ENCODE results near the gene ALDH16A1.

The ALDH16A1 gene

DNA sequence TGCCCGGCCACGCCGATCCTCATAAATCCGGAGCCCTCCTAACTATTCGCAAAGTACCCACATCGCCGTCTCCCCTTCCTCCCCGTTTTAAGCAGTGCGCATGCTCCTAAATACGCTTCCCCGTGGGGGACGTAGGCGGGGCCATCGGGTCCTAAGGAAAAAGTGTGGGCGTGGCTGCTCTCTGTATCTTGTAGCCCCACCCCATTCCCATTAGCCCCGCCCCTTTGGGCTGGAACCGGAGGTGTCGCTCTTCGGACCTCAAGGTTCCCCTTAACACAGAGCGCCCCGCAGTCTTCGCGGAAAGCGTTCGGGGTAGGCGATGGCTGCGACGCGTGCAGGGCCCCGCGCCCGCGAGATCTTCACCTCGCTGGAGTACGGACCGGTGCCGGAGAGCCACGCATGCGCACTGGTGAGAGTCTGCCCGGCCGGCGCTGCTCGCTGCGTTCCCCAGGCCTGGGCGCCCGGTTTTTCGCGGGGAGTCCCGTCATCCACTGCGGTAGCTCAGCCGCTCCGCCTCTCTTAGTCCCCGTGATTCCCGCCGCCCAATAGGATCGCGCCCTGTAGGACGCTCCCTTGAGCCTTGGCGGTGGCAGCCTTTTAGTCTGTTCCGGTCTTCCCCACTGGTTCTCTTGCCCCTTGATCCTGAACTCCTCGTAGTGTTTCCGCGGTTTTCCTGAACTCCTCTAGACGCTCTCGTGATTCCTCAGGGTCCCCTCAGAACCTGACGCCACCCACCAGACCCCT, at the start of gene ALDH16A1:
Gene ALDH16A1 (plus strand): TSS at position 213 of the 744 bp plus-strand sequence. CDS start 107 bp downstream, at position 320.
- peak; percentile 98 for DNase-seq

DNA sequence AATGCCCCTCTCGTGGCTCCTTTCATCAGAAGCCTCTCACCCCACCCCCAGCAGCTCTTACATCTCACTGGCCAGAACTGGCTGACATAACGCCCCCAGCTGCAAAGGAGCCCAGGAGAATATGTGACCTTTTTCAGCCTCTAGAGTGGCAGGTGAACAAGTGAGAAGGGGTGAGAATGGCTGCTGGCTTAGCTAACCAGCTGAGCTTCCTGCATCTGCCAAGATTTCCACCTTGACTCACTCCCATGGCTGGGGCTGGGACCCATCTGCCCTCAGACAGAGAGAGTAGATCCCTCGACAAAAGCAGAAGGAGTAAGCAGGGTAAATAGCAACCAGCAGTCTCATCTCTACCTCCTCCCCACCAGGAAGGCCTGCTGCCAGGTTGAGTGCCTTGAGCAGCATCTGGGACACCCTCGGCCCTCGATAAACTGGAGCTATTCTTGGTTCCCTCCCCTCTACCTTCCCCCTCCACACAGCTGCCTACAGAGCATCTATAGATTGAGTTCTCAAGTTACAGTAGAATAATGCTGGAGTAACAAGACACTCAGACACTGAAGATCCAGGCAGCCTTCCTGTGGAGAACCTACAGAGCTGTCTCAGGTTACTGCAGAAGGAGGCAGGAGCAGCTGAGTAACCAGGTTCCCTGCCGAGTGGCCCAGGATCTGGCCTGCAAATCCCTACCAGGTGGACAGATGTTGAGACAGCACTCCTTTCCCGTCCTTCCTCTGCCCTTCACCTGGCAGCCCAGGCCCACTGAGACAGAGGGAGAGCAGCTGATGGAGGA, 49.4 kb upstream of the ALDH16A1 start:
- no peak for DNase-seq

DNA sequence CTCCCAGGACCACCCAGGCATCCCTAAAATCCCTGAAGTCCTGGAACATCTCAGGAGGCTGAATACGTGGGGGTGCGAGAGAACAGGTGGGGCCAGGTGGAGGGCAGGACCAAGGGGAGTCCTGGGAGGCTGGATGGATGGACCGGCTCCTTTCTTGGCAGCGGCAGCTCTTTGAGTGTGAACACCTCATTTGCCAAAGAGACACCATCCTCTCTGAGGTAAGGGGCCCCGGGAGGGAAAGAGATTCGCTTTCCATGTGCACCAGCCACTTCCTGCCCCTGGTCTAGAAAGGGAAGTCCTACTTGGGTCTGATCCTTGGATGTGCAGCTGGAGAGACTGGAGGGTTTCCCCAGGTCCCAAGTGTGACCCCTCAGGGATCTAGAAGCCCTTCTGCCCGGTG, 45.9 kb upstream of the ALDH16A1 start:
- no peak for DNase-seq

DNA sequence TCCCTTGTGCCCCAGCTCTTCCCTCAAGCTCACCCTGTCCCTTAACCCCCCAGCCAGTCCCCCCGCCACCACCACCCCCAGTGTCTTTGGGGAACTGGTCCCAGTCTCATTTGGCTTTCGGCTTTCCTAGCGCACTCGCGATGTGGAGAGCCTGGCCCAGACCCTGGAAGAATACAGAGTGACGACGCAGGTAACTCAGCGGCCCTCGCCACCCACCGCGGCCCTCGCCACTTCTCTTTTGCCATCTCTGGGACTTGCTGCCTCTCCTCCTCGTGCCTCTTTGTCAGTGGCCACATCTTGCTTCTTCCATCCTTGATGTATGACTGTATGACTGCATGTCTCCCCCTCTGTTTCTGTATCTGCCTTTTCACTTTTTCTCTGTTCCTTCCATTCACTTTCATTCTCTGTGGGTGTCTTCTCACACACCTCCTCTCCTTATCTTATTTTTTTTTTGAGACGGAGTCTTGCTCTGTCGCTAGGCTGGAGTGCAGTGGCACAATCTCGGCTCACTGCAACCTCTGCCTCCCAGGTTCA, 45.5 kb upstream of the ALDH16A1 start:
- no peak for DNase-seq

DNA sequence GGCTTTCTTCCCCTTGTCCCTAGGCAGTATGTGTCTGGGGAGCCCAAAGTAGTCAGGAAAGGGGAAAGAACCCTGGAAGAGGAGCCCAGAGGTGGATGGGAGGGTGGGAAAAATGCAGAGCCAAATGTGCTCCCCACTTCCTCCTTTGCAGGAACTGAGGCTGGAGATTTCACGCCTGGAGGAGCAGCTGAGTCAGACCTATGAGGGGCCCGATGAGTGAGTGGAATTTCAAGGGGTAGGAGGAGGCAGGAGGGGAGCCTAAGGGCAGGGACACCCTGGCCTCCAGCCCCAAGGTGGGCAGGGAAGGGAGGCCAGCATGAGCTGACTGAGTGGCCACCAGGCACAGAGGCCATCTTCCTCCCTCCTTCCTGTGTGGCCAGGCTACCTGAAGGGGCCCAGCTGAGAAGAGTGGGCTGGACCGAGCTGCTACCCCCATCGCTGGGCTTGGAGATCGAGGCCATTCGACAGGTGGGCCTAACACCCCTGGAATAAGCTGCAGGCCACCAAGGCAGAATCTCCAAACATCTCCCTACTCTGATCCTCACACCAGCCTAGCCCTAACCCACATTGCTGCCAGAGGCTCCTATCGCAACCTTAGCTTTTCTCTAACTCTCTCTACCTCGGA, 44.1 kb upstream of the ALDH16A1 start:
- DNase-seq: no peak

DNA sequence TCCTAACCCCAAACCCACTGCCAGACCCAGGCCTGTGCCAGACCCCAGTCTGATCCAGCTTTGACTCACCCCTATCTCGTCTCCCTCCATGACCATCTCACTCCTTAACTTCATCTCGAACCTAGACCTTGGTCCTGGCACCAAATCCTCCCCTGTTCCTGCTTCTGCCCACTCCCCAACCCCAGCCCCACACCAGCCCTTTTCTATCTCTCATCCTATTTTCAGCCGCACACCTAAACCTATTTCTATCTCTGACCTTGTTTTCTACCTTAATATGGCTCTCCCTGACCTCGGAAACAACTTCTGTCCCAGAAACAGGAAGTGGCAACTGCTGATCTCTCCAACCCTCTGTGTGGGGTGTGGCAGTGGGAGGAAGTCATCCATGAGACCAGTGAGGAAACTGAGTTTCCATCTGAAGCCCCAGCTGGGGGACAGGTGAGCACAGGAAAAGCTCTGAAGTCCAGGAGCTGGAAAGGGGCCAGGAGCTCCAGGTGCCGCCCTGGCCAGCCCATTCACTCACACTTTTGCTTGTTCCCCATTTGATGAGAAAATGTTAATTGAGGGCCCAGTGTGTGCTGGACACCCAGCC, 43.5 kb upstream of the ALDH16A1 start:
- DNase-seq: no peak

DNA sequence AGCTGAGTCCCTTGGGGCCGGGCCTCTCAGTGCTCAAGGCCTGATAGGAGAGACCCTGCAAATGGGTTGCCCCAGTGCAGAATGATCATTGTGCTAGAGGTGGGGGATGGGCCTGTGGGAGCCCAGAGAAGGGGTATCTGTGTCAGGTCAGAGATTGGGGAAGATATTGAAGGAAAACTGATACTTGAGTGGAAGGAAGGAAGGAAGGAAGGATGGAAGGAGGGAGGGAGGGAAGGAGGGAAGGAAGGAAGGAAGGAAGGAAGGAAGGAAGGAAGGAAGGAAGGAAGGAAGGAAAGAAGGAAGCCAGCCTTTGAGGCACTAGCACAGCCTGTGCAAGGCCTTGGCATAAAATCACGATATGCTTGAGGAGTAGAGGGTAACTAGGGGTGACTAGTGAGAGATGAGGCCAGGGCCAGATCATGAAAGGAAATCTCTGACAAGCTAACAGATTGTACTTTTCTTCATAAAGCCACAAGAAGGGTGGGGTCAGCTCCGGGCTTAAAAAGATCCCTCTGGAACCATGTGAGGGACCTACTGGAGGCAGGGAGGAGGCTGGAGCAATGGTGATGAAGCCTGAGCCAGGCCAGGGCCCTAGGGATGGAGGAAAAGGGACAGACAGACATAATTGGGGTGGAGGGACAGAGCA, 41.2 kb upstream of the ALDH16A1 start:
- DNase-seq: no peak

DNA sequence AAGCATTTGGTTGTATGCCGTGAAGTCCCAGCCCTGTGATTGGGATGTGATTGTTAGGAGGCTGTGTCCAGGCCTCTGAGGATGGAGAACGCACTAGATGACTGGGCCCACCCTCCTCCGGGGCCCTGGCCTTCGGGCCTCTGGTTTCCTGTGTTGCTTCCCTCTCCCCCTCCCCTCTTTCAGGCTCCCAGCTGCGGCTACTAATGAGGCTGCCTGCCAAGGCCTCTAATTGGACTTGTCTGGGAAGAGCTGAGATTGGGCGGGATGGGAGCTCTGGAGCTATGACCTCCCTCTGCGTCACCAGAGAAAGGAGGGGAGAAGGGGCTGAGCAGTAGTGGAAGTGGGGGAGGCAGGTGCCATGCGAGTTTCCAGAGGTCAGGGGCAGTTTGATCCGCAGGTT, 39.7 kb upstream of the ALDH16A1 start:
- DNase-seq: no peak

DNA sequence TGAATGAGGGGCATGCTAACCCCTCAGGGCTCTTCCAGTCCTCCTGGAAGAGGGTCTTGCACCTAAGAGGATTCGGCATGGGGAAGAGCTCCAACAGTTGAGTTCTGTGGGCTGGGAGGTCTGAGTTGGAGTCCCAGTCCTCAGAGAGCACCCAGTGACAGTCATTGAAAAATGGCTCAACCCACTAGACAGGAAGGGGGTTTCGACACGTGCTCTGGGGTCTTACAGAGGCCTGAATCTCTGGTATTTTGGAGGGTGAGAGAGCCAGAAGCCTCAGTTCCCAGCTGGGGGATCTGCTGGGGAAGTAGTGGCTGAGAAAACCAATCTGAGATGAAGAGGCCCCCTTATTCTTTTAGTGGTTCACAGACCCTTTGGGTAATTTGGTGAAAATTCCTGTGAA, 38.8 kb upstream of the ALDH16A1 start:
- DNase-seq: no peak

DNA sequence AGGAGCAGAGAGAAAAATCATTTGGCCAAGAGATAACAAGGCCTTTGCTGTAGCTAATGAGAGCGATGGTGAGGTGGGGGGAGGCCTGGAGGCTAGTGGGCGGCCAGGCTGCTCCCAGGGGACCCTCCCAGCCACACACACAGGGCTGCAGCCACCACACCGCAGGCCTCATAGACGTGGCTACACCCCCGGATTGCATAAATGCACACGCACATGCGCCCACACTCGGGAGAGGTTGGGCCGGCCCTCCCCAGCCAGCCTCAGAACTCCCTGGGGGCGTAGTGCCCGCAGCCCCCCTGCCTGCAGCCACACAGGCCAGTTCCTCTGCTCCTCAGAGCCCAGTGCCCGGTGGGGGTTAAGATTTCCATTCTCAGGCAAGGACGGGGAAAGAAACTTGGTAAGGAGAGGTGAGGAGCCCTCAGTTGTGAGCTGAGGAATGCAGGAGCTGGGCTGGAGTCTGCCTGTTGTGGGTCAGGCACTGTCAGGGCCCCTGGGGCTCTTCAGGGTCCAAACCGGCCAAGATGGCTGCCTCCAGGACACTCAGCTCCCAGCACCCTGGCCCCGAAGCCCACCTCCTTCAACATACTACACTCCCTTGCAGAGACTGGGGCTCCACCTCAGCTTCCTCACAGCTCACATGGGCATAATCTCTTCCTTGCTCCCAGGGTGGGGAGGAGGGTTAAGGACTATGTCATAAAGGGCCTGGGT, 37.8 kb upstream of the ALDH16A1 start:
- DNase-seq: no peak

DNA sequence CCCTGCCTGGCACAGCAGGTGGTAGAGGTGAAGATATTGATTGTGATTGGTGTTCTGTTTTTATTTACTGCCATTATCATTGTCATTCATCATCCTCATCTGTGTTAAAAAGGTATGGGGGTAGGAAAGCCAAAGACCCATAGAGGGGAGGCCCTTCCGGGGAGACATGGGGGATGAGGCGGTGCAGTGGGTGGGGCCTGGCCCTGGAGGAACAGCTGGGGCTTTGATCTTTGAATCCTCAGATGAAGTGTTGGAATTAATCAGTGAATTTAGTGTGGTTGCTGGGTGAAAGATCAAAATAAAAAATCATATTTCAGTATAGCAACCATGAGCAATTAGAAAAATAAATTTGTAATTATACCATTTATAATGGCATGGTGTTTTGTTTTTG, 37.2 kb upstream of the ALDH16A1 start:
- no peak for DNase-seq

DNA sequence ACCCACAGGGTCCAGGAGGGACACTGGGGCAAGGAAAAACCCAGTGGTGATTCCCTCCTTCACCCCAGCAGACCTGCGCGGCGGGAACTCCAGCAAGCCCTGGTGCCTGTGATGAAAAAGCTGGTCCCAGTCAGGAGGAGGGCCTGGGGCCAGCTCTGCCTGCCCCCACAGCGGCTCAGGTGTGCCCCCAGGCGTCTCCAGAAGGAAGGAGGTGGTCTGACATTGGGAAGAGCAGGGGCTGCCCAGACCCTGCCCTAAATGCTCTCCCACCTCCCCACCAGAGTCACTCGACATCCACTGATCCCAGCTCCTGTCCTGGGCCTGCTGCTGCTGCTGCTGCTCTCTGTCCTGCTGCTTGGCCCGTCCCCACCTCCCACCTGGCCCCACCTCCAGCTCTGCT, 35.9 kb upstream of the ALDH16A1 start:
- no peak for DNase-seq

DNA sequence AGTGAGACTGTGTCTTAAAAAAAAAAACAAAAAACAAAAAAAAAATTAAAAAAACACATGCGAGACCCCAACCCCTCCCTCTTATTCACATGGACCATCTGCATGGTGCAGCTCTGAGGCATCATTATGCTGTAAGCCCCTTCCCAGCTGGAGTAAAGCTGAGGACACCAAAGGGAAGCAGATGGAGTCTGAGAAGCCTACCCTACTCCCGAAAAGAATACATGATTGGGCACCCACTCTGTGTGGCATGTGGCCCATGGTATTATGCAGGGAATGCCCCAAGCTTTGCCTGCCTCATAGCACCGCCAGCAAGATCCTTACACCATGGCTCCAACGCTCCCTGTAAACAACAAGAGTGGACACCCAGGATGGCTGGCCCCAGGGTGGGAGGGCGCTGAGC, 34.5 kb upstream of the ALDH16A1 start:
- no peak for DNase-seq

DNA sequence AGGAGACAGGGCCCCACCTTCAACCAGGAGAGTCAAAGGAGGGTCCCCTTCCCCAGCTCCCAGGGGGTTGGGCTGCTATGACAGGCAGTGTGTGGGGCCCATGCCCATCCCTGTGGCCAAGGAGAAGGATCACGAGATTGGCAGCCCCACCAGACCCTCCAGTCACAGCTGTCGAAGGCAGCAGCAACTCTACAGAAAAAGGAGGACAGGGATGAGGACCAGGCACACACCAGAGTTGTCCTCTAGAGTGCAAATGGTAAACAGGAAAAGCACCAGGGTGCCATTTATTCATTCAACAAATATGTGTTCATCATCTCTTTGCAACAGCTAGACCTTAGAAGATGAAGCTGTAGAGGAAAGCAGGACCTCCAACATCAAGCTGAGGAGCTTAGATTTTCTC, 33.9 kb upstream of the ALDH16A1 start:
- no peak for DNase-seq

DNA sequence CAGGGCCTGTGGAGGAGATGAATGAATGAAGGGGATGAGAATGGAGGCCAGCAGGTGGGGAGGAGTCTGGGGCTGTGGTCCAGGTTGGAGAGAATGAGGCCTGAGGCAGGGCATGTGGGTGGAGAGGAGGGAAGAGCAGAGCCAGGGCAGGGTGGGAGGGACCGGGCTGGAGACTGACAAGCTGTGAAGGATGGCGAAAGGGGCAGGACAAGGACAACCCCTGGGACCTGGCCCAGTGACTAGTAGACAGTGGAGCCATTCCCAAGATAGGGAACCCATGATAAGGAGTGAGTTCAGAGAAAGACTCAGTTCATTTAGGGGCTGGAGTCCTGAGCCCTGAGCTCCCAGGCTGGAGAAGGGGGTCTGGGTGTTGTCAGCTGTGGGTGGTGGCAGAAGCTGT, 32.8 kb upstream of the ALDH16A1 start:
- no peak for DNase-seq

DNA sequence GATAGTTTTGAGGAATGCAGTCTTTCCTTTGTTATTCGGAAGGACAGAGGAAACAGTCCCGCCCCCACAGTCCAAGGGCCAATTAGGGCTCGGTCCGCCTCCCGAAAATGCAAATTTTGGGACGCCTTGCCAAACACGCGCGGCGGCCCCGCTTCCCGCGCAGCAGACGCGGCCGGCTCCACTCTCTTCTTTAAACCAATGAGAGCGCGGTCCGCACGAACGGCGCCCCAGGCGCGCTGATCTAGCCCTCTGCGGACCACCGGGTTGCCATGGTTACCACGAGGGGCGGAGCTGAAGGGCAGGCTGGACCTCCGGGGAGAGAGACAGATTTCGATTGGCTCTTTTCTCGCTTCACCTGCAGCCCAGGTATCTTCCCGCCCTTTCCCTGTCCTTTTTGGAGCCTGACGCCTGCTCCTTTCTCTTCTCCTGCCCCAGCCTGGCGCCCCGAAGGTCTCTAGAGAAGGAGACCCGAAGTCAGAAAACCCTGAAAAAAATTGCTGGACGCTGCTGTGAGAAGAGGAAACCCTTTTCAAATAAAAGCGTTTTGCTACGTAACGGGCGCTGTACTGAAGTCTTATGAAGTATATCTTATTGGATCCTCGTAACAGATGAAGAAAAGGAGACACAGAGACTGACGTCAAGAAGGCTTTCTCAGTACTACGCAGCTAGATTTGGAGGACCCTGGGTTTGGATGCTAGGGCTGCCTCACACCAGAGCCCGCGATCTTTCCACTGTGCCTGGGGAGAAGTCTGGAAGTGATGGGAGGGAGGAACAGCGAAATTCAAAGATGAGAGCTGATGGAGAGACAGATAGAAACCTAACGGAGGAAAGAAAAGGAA, 31.8 kb upstream of the ALDH16A1 start:
- no peak for DNase-seq

DNA sequence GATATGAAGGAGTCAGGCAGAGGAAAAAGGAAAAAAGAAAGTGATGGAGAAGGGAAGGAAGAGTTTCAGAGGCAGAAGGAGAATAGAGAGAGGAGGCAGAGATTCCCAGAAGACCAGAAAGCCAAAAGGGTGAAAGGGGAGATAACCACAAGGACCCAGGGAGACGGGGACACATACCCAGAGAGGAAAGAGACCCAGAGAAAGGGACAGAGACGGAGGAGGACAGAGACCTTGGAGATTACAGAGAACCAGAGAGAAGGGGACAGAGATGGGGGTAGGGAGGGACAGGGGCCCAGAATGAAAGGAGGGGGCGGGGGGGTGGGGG, 31.2 kb upstream of the ALDH16A1 start:
- DNase-seq: no peak

DNA sequence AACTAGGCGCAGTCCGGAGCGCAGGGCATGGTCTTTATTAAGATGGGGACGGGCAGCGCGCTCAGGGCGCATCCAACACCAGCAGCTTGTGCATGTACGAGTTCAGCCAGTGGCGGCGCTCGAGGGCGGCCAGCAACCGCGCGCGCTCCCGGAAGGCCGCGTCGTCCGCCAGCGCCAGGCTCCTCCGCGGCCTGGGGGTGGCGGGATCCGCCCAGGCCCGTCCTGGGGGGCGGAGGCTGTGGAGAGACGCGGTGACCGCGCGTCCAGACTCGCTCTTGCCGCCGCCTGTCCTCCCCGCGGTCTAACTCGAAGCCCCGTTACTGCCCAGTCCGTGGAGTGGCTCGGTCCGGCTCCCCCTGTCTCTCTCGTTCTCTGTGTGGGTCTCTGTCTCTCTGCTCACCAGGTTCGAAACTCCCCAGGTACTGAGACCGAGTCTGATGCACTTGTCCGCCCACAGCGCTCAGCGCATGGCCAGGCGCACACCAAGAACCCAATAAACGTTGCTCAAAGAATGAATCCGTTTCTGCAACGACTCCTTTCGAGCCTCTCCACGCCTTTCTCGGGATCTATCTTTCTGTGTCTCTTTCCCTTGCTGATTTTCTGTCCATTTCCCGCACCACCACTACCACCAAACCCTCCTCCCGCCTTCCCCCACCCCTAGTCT, 30.5 kb upstream of the ALDH16A1 start:
- DNase-seq: peak; percentile 65

DNA sequence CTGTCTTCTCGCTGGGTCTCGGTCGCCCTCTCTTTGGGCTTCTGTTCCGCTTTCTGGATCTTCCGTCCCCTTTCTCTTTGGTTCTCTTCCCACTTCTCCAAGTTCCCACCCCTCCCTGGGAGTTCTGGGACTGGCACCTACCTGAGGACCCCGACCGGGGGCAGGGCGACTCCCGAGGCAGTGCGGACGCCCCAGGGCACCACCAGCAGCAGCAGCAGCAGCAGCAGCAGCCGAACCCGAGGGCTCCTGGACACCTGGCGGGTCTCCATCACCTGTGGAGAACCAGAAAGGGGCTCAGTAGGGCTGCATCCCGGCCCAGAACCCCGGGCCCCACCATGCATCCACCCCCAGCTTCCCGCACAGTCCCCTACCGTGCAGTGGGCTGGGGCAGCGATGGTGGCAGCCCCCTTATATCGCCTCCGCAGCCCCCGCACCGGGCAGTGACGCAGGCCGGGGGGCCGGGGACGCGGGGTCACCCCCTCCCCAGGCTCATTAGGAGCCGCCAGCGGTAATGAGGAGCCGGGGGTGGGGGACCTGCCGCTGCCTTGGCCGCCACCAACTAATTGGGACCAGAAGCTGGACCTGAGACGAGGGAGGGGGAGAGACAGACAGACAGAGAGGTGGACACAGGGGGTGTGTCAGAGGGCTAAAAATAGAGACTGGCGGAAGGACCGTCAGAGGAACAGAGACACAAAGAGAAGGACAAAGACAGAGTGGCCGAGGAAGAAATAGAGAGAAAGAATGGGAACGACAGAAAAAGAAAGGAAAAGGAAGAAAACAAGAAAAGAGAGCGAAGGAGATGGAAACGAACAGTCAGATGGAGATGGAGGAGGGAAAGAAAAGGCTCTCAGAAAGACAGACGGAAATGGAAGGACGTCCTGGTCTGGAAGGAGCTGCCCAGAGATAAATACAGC, 29.7 kb upstream of the ALDH16A1 start, which contains the start of gene PTH2:
Gene PTH2 (minus strand): TSS at position 371 of the 914 bp plus-strand sequence. CDS start 102 bp downstream, at position 269.
- no peak for DNase-seq

DNA sequence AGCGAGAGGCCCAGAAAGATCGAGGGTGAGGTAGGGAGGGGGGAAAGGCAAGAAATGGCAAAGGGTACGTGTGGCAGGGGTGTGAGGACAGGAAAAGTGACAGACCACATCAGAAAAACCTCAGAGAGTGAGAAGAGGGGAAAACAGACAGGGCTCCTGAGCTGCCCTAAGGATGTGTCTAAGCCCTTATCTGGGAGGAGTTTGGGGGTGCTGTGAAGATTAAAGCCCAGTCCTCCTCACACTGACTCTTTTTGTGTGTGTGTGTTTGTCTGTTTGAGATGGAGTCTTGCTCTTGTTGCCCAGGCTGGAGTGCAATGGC, 29.1 kb upstream of the ALDH16A1 start:
- DNase-seq: no peak

All from activated CD4-positive, CD25-positive, alpha-beta regulatory T cell treated with anti-CD3 and anti-CD28 coated beads, Interleukin-2, amount 50 U/mL, for 72 hours (primary cell).